ENCODE measurements around the gene P3H2.
A peak's percentile ranks its signal among the peaks of the same experiment; 100 is the strongest.

Gene P3H2

GRCh38 chr3:190116551-190117067 is 4.1 kb downstream of the P3H2 start:
- no peaks in the 10 kb centered on the region for H3K9me3 Mint-ChIP-seq
- no peaks in the 10 kb centered on the region for H3K36me3 Mint-ChIP-seq (ENCODE audit: low read depth)
- H3K4me3 Mint-ChIP-seq = no peak overlapping the region
- no peak for DNase-seq
- H3K27me3 Mint-ChIP-seq = peaks cover 69% of the 10 kb centered on the region
- H3K4me1 Mint-ChIP-seq (ENCODE audit: low read depth) = peaks cover 8% of the 10 kb centered on the region
- no peak overlapping the region for H3K27ac Mint-ChIP-seq

- Mint-ChIP-seq H3K4me3 (no peak overlapping the region), H3K4me1 (ENCODE audit: low read depth) (no peaks in the 10 kb centered on the region), H3K9me3 (no peaks in the 10 kb centered on the region), H3K36me3 (ENCODE audit: low read depth) (no peaks in the 10 kb centered on the region), H3K27ac (no peak overlapping the region), H3K27me3 (peaks cover 47% of the 10 kb centered on the region)
- DNase-seq = no peak
Observed at GRCh38 chr3:190110826-190111225, 9.9 kb downstream of the P3H2 start.

GRCh38 chr3:190109441-190109840 is 11.3 kb downstream of the P3H2 start:
- no peaks in the 10 kb centered on the region for H3K36me3 Mint-ChIP-seq (ENCODE audit: low read depth)
- no peak overlapping the region for H3K27ac Mint-ChIP-seq
- H3K4me1 Mint-ChIP-seq (ENCODE audit: low read depth) = no peaks in the 10 kb centered on the region
- H3K27me3 Mint-ChIP-seq = peaks cover 38% of the 10 kb centered on the region
- no peaks in the 10 kb centered on the region for H3K9me3 Mint-ChIP-seq
- H3K4me3 Mint-ChIP-seq = no peak overlapping the region
- DNase-seq = no peak

- H3K4me3 Mint-ChIP-seq = no peak overlapping the region
- peaks cover 37% of the 10 kb centered on the region for H3K27me3 Mint-ChIP-seq
- H3K4me1 Mint-ChIP-seq (ENCODE audit: low read depth) = no peaks in the 10 kb centered on the region
- no peaks in the 10 kb centered on the region for H3K9me3 Mint-ChIP-seq
- no peaks in the 10 kb centered on the region for H3K36me3 Mint-ChIP-seq (ENCODE audit: low read depth)
- no peak for DNase-seq
- no peak overlapping the region for H3K27ac Mint-ChIP-seq
Observed at GRCh38 chr3:190108804-190109203, 11.9 kb downstream of the P3H2 start.

- Mint-ChIP-seq H3K36me3 (ENCODE audit: low read depth) (no peaks in the 10 kb centered on the region), H3K27ac (no peak overlapping the region), H3K4me3 (no peak overlapping the region), H3K27me3 (peaks cover 13% of the 10 kb centered on the region), H3K9me3 (no peaks in the 10 kb centered on the region), H3K4me1 (ENCODE audit: low read depth) (peaks cover 7% of the 10 kb centered on the region)
- no peak for DNase-seq
Observed at GRCh38 chr3:190105876-190106275, 14.8 kb downstream of the P3H2 start.

GRCh38 chr3:190101320-190102011 is 19.2 kb downstream of the P3H2 start:
- DNase-seq = no peak
- no peak overlapping the region for H3K27ac Mint-ChIP-seq

GRCh38 chr3:190099099-190099498 is 21.6 kb downstream of the P3H2 start:
- H3K27me3 Mint-ChIP-seq = peaks cover 8% of the 10 kb centered on the region
- no peak overlapping the region for H3K27ac Mint-ChIP-seq
- peaks cover 13% of the 10 kb centered on the region for H3K4me1 Mint-ChIP-seq (ENCODE audit: low read depth)
- no peak for DNase-seq
- H3K36me3 Mint-ChIP-seq (ENCODE audit: low read depth) = no peaks in the 10 kb centered on the region
- no peak overlapping the region for H3K4me3 Mint-ChIP-seq
- no peaks in the 10 kb centered on the region for H3K9me3 Mint-ChIP-seq

More at GRCh38 chr3:190101320-190102011, 19.2 kb downstream of the P3H2 start:
- no peaks in the 10 kb centered on the region for H3K9me3 Mint-ChIP-seq
- no peaks in the 10 kb centered on the region for H3K36me3 Mint-ChIP-seq (ENCODE audit: low read depth)
- H3K4me1 Mint-ChIP-seq (ENCODE audit: low read depth) = peaks cover 9% of the 10 kb centered on the region
- H3K4me3 Mint-ChIP-seq = peak overlapping the region; percentile 42
- no peaks in the 10 kb centered on the region for H3K27me3 Mint-ChIP-seq

GRCh38 chr3:190097617-190098016 is 23.1 kb downstream of the P3H2 start:
- no peak for DNase-seq
- H3K36me3 Mint-ChIP-seq (ENCODE audit: low read depth) = no peaks in the 10 kb centered on the region
- no peak overlapping the region for H3K27ac Mint-ChIP-seq
- H3K9me3 Mint-ChIP-seq = no peaks in the 10 kb centered on the region
- no peak overlapping the region for H3K4me3 Mint-ChIP-seq
- peaks cover 8% of the 10 kb centered on the region for H3K27me3 Mint-ChIP-seq
- peaks cover 13% of the 10 kb centered on the region for H3K4me1 Mint-ChIP-seq (ENCODE audit: low read depth)

GRCh38 chr3:190097025-190097424 is 23.7 kb downstream of the P3H2 start:
- Mint-ChIP-seq H3K36me3 (ENCODE audit: low read depth) (no peaks in the 10 kb centered on the region), H3K9me3 (no peaks in the 10 kb centered on the region), H3K4me3 (no peak overlapping the region), H3K27me3 (peaks cover 8% of the 10 kb centered on the region), H3K27ac (no peak overlapping the region), H3K4me1 (ENCODE audit: low read depth) (peaks cover 13% of the 10 kb centered on the region)
- no peak for DNase-seq

GRCh38 chr3:190096345-190096744 is 24.4 kb downstream of the P3H2 start:
- no peak for DNase-seq
- H3K36me3 Mint-ChIP-seq (ENCODE audit: low read depth) = no peaks in the 10 kb centered on the region
- no peak overlapping the region for H3K4me3 Mint-ChIP-seq
- H3K27me3 Mint-ChIP-seq = peaks cover 13% of the 10 kb centered on the region
- no peaks in the 10 kb centered on the region for H3K9me3 Mint-ChIP-seq
- no peak overlapping the region for H3K27ac Mint-ChIP-seq
- peaks cover 10% of the 10 kb centered on the region for H3K4me1 Mint-ChIP-seq (ENCODE audit: low read depth)

GRCh38 chr3:190094160-190094718 is 26.5 kb downstream of the P3H2 start:
- H3K4me1 Mint-ChIP-seq (ENCODE audit: low read depth) = peaks cover 4% of the 10 kb centered on the region
- H3K36me3 Mint-ChIP-seq (ENCODE audit: low read depth) = no peaks in the 10 kb centered on the region
- H3K27me3 Mint-ChIP-seq = peaks cover 16% of the 10 kb centered on the region
- no peak for DNase-seq
- H3K9me3 Mint-ChIP-seq = no peaks in the 10 kb centered on the region
- no peak overlapping the region for H3K4me3 Mint-ChIP-seq
- no peak overlapping the region for H3K27ac Mint-ChIP-seq

- Mint-ChIP-seq H3K27me3 (peaks cover 25% of the 10 kb centered on the region), H3K36me3 (ENCODE audit: low read depth) (no peaks in the 10 kb centered on the region), H3K4me3 (no peak overlapping the region), H3K27ac (no peak overlapping the region), H3K4me1 (ENCODE audit: low read depth) (peaks cover 4% of the 10 kb centered on the region), H3K9me3 (no peaks in the 10 kb centered on the region)
- DNase-seq = no peak
Observed at GRCh38 chr3:190092250-190092649, 28.4 kb downstream of the P3H2 start.

GRCh38 chr3:190089711-190090110 is 31.0 kb downstream of the P3H2 start:
- no peaks in the 10 kb centered on the region for H3K36me3 Mint-ChIP-seq (ENCODE audit: low read depth)
- no peak overlapping the region for H3K4me3 Mint-ChIP-seq
- H3K9me3 Mint-ChIP-seq = no peaks in the 10 kb centered on the region
- H3K27ac Mint-ChIP-seq = no peak overlapping the region
- peaks cover 34% of the 10 kb centered on the region for H3K27me3 Mint-ChIP-seq
- no peaks in the 10 kb centered on the region for H3K4me1 Mint-ChIP-seq (ENCODE audit: low read depth)
- DNase-seq = no peak

- Mint-ChIP-seq H3K4me3 (no peak overlapping the region), H3K4me1 (ENCODE audit: low read depth) (no peaks in the 10 kb centered on the region), H3K27me3 (peaks cover 36% of the 10 kb centered on the region), H3K27ac (no peak overlapping the region), H3K36me3 (ENCODE audit: low read depth) (no peaks in the 10 kb centered on the region), H3K9me3 (no peaks in the 10 kb centered on the region)
- no peak for DNase-seq
Observed at GRCh38 chr3:190088890-190089289, 31.8 kb downstream of the P3H2 start.

- Mint-ChIP-seq H3K4me3 (no peak overlapping the region), H3K27me3 (peaks cover 37% of the 10 kb centered on the region), H3K27ac (no peak overlapping the region), H3K9me3 (no peaks in the 10 kb centered on the region), H3K36me3 (ENCODE audit: low read depth) (no peaks in the 10 kb centered on the region), H3K4me1 (ENCODE audit: low read depth) (no peaks in the 10 kb centered on the region)
- DNase-seq = no peak
Observed at GRCh38 chr3:190086191-190086590, 34.5 kb downstream of the P3H2 start.

All from activated T-cell treated with anti-CD3 and anti-CD28 coated beads, Interleukin-2, amount 50 U/mL, for 24 hours (primary cell).